Liver (tissue), 9 donors: Measurements from ENCODE around the gene PRAMEF18. TPM values are rescaled to one million over a fixed set of nuclear protein-coding genes. Genes with fewer than 3 reads are reported as not detected.
"Not testable (repeated sequence)": the region's sequence is repeated elsewhere in the genome, so short reads cannot be mapped to it uniquely, and the experiment has no call there.

Experiments used
- DNase-seq: peaks from one replicate; pipeline ENCODE4 v3.0.0-alpha.2; 2017; ENCODE audit warnings: low spot score
- H3K27ac ChIP-seq, 2 donors: one replicate each; pipeline ENCODE4 v1.7.0; 2013; ENCODE audit warnings: inconsistent platforms in 2 of 2, low read length in 2 of 2, control low read depth in 1 of 2, low read depth in 1 of 2, mild to moderate bottlenecking in 1 of 2
- H3K27me3 ChIP-seq, 4 donors: one replicate each; pipeline versions ENCODE4 v1.6.1 to v1.7.0; 2013; ENCODE audit warnings: low read length in 3 of 4, inconsistent platforms in 1 of 4, mild to moderate bottlenecking in 1 of 4, moderate library complexity in 1 of 4; ENCODE audit not compliant: control insufficient read depth in 4 of 4, insufficient read depth in 4 of 4
- H3K36me3 ChIP-seq, 4 donors: one replicate each; pipeline versions ENCODE4 v1.6.1 to v1.7.0; 2013; ENCODE audit warnings: low read length in 3 of 4, mild to moderate bottlenecking in 3 of 4, low read depth in 1 of 4, moderate library complexity in 1 of 4; ENCODE audit not compliant: control insufficient read depth in 4 of 4, insufficient read depth in 3 of 4
- H3K4me1 ChIP-seq, 4 donors: one replicate each; pipeline versions ENCODE4 v1.6.1 to v1.7.0; 2013; ENCODE audit warnings: low read length in 3 of 4, mild to moderate bottlenecking in 3 of 4, moderate library complexity in 1 of 4; ENCODE audit not compliant: control insufficient read depth in 4 of 4, insufficient read depth in 4 of 4
- H3K4me3 ChIP-seq, 3 donors: one replicate each; pipeline versions ENCODE4 v1.6.1 to v1.7.0; 2013; ENCODE audit warnings: low read length in 3 of 3, control low read depth in 1 of 3, low read depth in 1 of 3, mild to moderate bottlenecking in 1 of 3
- H3K9ac ChIP-seq, 2 donors: one replicate each; pipeline ENCODE4 v1.7.0; 2013; ENCODE audit warnings: low read length in 2 of 2, mild to moderate bottlenecking in 2 of 2, moderate library complexity in 2 of 2, control low read depth in 1 of 2, low read depth in 1 of 2
- H3K9me3 ChIP-seq, 4 donors: one replicate each; pipeline versions ENCODE4 v1.6.1 to v1.7.0; 2013; ENCODE audit warnings: low read length in 3 of 4; ENCODE audit not compliant: control insufficient read depth in 4 of 4
- EGR1 ChIP-seq, 2 donors: IDR thresholded peaks; 2 replicates each; pipeline ENCODE4 v1.6.1; 2016 to 2018; ENCODE audit warnings: antibody characterized with exemption in 2 of 2, low read depth in 2 of 2
- GABPA ChIP-seq, 2 donors: IDR thresholded peaks in 1 of 2; conservative IDR thresholded peaks in 1 of 2; 2 replicates each; pipeline ENCODE4 v1.6.1; 2016; ENCODE audit warnings: antibody characterized with exemption in 2 of 2, mild to moderate bottlenecking in 1 of 2, moderate library complexity in 1 of 2
- HNF4A ChIP-seq, 2 donors: conservative IDR thresholded peaks; 2 replicates each; pipeline ENCODE4 v1.6.1; 2016; ENCODE audit warnings: antibody characterized with exemption in 2 of 2, mild to moderate bottlenecking in 2 of 2
- JUND ChIP-seq, 2 donors: IDR thresholded peaks; 2 replicates each; pipeline ENCODE4 v1.6.1; 2016; ENCODE audit warnings: antibody characterized with exemption in 2 of 2
- RXRA ChIP-seq, 2 donors: IDR thresholded peaks; 2 replicates each; pipeline ENCODE4 v1.6.1; 2017 to 2018; ENCODE audit warnings: antibody characterized with exemption in 2 of 2, mild to moderate bottlenecking in 1 of 2
- SP1 ChIP-seq: IDR thresholded peaks from 2 replicates; pipeline ENCODE4 v1.6.1; 2018; ENCODE audit warnings: antibody characterized with exemption, mild to moderate bottlenecking
- YY1 ChIP-seq: IDR thresholded peaks from 2 replicates; pipeline ENCODE4 v1.6.1; 2016; ENCODE audit warnings: antibody characterized with exemption, mild to moderate bottlenecking
- WGBS: extraction: QIAGEN DNeasy Blood & Tissue Kit; methylation state at CpG from one replicate; pipeline ENCODE4 v1.1.7; 2013; 5-methylcytosine and 5-hydroxymethylcytosine counted together
- polyA plus RNA-seq, 2 donors: library from polyadenylated mRNA; stranded (reverse) in 1 of 2; unstranded in 1 of 2; fragments of 200-250 nt in 1 of 2; fragments of >200 nt in 1 of 2; fragmentation: Nextera tagmentation in 1 of 2; extraction: Ambion mirVana in 1 of 2; gene quantifications; one replicate each; pipeline versions ENCODE4 v1.2.1 to v1.2.3, GENCODE V29; 2013 to 2015
- total RNA-seq, 2 donors: library from RNA; depleted of rRNA; stranded (reverse); fragments of >200 nt; gene quantifications; one replicate each; pipeline ENCODE4 v1.2.3, GENCODE V29; 2014
- TF ChIP-seq, protein P1 (sequence below): IDR thresholded peaks from 2 replicates; pipeline ENCODE4 v1.6.1; 2016; ENCODE audit warnings: antibody characterized with exemption
- donor health status: healthy.
- donor health status: healthy.
- donor health status: healthy.
- donor health status: healthy.
- donor health status: healthy.

The PRAMEF18 gene
- total and polyA plus RNA-seq, 4 donors: not detected

DNA sequence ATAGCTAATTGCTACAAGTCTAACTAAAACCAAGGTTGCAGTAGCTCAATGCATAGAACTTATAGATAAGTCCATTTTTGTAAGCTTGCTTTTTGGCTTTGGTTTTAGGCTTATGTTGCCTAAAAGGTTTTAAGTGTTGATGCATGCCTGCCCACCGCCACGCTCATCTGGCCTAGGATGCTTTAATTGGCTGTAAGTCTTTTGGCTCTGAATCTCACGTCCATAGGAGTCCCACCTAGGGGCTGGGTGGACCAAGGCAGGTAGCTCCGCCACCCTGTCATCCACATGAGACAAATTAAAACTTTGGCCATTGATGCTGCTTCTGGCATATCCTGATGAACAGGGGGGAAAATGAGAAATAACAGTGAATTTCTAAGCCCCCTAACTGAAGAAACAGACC lies 11.6 kb upstream of the PRAMEF18 start:
- not testable (repeated sequence) for H3K27ac ChIP-seq, H3K9ac ChIP-seq, H3K27me3 ChIP-seq, H3K4me3 ChIP-seq, DNase-seq, H3K36me3 ChIP-seq, H3K9me3 ChIP-seq
- peaks cover 0 to 10% (median 2%) of the 10 kb centered on the region in 4 donors for H3K4me1 ChIP-seq
- WGBS: 81% methylated on average over 4 of the region's 4 CpGs

DNA sequence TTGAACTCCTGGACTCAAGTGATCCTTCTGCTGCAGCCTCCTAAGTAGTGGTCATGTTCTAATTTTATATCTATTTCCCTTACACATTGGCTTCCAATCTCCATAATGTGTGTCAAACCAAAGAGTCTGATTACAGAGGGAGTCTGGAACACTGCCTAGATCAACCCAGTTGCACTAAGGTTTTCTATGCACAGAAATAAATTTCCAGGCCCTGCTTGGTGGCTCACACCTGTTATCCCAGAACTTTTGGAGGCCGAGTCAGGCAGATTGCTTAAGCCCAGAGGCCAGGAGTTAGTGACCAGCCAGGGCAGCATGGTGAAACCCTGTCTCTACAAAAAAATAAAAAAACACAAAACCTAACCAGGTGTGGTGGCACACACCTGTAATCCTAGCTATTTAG lies 8.1 kb upstream of the PRAMEF18 start:
- peak overlapping the region; percentile 48 to 60 for H3K27ac ChIP-seq
- not testable (repeated sequence) for H3K9me3 ChIP-seq, H3K4me3 ChIP-seq, DNase-seq, H3K9ac ChIP-seq, H3K27me3 ChIP-seq, H3K36me3 ChIP-seq
- 15% methylated on average over 1 of the region's 1 CpG for WGBS
- TF ChIP-seq HNF4A (conservative IDR thresholded peaks at IDR 0.05): peak in 1 of 2 donors; percentile 53
- TF ChIP-seq JUND (IDR thresholded peaks at IDR 0.05): peak; percentile 24 to 33
- TF ChIP-seq, protein P1, sequence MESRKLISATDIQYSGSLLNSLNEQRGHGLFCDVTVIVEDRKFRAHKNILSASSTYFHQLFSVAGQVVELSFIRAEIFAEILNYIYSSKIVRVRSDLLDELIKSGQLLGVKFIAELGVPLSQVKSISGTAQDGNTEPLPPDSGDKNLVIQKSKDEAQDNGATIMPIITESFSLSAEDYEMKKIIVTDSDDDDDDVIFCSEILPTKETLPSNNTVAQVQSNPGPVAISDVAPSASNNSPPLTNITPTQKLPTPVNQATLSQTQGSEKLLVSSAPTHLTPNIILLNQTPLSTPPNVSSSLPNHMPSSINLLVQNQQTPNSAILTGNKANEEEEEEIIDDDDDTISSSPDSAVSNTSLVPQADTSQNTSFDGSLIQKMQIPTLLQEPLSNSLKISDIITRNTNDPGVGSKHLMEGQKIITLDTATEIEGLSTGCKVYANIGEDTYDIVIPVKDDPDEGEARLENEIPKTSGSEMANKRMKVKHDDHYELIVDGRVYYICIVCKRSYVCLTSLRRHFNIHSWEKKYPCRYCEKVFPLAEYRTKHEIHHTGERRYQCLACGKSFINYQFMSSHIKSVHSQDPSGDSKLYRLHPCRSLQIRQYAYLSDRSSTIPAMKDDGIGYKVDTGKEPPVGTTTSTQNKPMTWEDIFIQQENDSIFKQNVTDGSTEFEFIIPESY: peak; percentile 21
- TF ChIP-seq YY1: peak; percentile 7
- TF ChIP-seq EGR1 (IDR thresholded peaks at IDR 0.05; ENCODE audit: low read depth in 2 of 2): peak in 1 of 2 donors; percentile 9
- peak; percentile 40 for TF ChIP-seq SP1
- peak in 1 of 2 donors; percentile 10 for TF ChIP-seq GABPA (IDR thresholded peaks at IDR 0.05 in 1 of 2, conservative IDR thresholded peaks at IDR 0.05 in 1 of 2)
- TF ChIP-seq RXRA (IDR thresholded peaks at IDR 0.05): peak in 1 of 2 donors; percentile 48
- peaks cover 0 to 10% (median 2%) of the 10 kb centered on the region in 4 donors for H3K4me1 ChIP-seq

DNA sequence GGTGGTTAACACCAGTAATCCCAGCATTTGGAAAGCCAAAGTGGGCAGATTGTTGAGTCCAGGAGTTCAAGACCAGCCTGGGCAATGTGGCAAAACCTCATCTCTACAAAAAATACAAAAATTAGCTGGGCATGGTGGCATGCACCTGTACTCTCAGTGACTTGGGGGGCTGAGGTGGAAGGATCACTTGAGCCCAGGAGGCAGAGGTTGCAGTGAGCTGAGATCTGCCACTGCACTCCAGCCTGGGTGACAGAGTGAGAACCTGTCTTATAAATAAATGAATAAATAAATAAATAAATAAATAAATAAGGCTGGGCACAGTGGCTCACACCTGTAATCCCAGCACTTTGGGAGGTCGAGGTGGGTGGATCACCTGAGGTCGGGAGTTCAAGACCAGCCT lies 6.1 kb upstream of the PRAMEF18 start:
- H3K4me3 ChIP-seq, H3K27ac ChIP-seq, H3K27me3 ChIP-seq, H3K9ac ChIP-seq, DNase-seq, H3K9me3 ChIP-seq, H3K36me3 ChIP-seq: not testable (repeated sequence)
- peaks cover 0 to 10% (median 2%) of the 10 kb centered on the region in 4 donors for H3K4me1 ChIP-seq
- 72% methylated on average over 2 of the region's 2 CpGs for WGBS

DNA sequence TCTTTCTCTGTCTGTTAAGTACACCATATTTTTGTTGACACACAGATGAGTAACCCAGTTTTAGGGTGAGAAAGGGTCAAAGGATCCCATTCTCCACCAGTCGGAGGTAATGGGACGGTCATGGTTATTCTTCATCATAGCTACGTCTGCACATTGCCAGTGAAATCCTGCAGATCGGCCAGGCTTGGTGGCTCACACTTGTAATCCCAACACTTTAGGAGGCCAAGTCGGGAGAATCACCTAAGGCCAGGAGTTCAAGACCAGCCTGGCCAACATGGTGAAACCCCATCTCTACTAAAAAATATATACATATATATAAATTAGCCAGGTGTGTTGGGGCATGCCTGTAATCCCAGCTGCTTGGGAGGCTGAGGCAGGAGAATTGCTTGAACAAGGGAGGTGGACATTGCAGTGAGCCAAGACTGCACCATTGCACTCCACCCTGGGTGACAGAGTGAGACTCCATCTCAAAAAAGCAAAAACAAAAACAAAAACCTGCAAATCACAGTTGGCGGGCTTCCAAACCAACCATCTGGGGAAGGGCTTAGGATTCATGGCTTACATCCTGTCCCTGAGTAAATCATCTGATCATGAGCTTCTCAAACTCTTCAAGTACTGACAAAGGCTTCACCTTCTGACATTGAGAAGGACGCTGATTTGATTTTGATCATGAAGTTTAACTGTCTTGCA lies 5.3 kb upstream of the PRAMEF18 start:
- not testable (repeated sequence) for H3K27me3 ChIP-seq, H3K27ac ChIP-seq, DNase-seq, H3K9ac ChIP-seq, H3K4me3 ChIP-seq, H3K36me3 ChIP-seq, H3K9me3 ChIP-seq
- WGBS: 81% methylated on average over 7 of the region's 7 CpGs
- peaks cover 0 to 10% (median 2%) of the 10 kb centered on the region in 4 donors for H3K4me1 ChIP-seq

DNA sequence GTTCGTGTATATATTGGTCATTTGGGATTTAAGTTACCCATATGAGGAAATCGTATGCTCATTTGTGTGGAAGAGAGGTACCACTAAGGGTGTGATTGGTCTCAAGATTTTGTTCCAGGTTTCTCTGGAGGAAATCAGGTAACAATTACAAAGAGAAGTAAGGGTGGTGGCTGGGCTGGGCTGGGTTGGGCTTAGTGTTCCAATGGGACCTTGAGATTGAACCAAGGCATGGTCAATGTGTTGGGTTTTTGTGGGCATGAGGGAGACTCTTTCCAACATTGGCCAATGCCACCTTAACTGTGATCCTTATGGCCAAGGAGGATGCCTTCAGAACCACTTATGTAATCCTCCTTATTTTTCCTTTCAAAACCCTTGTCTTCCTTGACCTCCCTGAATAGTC lies 4.6 kb upstream of the PRAMEF18 start:
- not testable (repeated sequence) for H3K36me3 ChIP-seq, H3K9me3 ChIP-seq, H3K9ac ChIP-seq, DNase-seq, H3K27ac ChIP-seq, H3K4me3 ChIP-seq, H3K27me3 ChIP-seq
- H3K4me1 ChIP-seq: peaks cover 0 to 10% (median 2%) of the 10 kb centered on the region in 4 donors
- 80% methylated on average over 2 of the region's 2 CpGs for WGBS

DNA sequence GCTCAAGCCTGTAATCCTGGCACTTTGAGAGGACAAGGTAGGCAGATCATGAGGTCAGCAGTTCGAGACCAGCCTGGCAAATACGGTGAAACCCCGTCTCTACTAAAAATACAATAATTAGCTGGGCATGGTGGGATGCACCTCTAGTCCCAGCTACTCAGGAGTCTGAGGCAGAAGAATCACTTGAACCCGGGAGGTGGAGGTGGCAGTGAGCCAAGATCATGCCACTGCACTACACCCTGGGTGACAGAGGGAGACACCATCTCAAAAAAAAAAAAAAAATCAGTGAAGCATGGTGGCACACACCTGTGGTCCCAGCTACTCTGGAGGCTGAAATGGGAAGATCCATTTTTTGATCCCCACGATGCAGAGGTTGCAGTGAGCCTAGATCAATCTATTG lies 4.1 kb upstream of the PRAMEF18 start:
- H3K4me3 ChIP-seq, H3K27ac ChIP-seq, H3K9ac ChIP-seq, H3K9me3 ChIP-seq, DNase-seq, H3K27me3 ChIP-seq, H3K36me3 ChIP-seq: not testable (repeated sequence)
- peaks cover 0 to 10% (median 2%) of the 10 kb centered on the region in 4 donors for H3K4me1 ChIP-seq
- WGBS: 79% methylated on average over 5 of the region's 5 CpGs
